ENCODE data around the gene NCMAP.

GRCh38 chr1:24594328-24594598, 38.4 kb downstream of the NCMAP start:
- TF ChIP-seq CTCF (IDR thresholded peaks at IDR 0.05; ENCODE audit: control extremely low read depth in 1 of 3, insufficient read depth in 1 of 3, low read depth in 1 of 3, low read length in 3 of 3) (no peak), ZNF274 (IDR thresholded peaks at IDR 0.05; ENCODE audit: borderline replicate concordance, extremely low read depth, low read length) (no peak)

Data from H1 (cell line).